Fibroblast of the conjunctiva (primary cell): ENCODE results near the gene PGRMC2.

Source experiments
- DNase-seq: peaks from one replicate; pipeline ENCODE4 v3.0.0-alpha.2; 2010; ENCODE audit warnings: low read depth

Gene PGRMC2

GRCh38 chr4:128298852-128299251, 11.2 kb upstream of the PGRMC2 start:
- DNase-seq, result no peak

GRCh38 chr4:128298146-128298758, 10.6 kb upstream of the PGRMC2 start:
- no peak for DNase-seq

GRCh38 chr4:128295255-128295654, 7.6 kb upstream of the PGRMC2 start:
- no peak for DNase-seq

- no peak for DNase-seq
Observed at GRCh38 chr4:128294464-128294863, 6.9 kb upstream of the PGRMC2 start.

GRCh38 chr4:128292349-128292748, 4.7 kb upstream of the PGRMC2 start:
- DNase-seq, result no peak

GRCh38 chr4:128291096-128291495, 3.5 kb upstream of the PGRMC2 start:
- no peak for DNase-seq

GRCh38 chr4:128290526-128290925, 2.9 kb upstream of the PGRMC2 start:
- no peak for DNase-seq

- DNase-seq, result no peak
Observed at GRCh38 chr4:128289523-128290158, 2.0 kb upstream of the PGRMC2 start.

- DNase-seq, result no peak
Observed at GRCh38 chr4:128288689-128289106, 1.1 kb upstream of the PGRMC2 start.

GRCh38 chr4:128287871-128288688, 467 bp upstream of the PGRMC2 start:
- DNase-seq, result peak; percentile 99

- peak; percentile 38 for DNase-seq
Observed at GRCh38 chr4:128286474-128287058, 1.0 kb downstream of the PGRMC2 start.

- DNase-seq, result peak; percentile 36
Observed at GRCh38 chr4:128285085-128285997, 2.3 kb downstream of the PGRMC2 start.

GRCh38 chr4:128284317-128284716, 3.3 kb downstream of the PGRMC2 start:
- no peak for DNase-seq

GRCh38 chr4:128283071-128283470, 4.5 kb downstream of the PGRMC2 start:
- DNase-seq, result no peak

GRCh38 chr4:128282516-128282915, 5.1 kb downstream of the PGRMC2 start:
- no peak for DNase-seq

- no peak for DNase-seq
Observed at GRCh38 chr4:128281354-128281753, 6.3 kb downstream of the PGRMC2 start.

GRCh38 chr4:128279624-128280225, 7.9 kb downstream of the PGRMC2 start:
- DNase-seq, result no peak

- no peak for DNase-seq
Observed at GRCh38 chr4:128277856-128278255, 9.8 kb downstream of the PGRMC2 start.

GRCh38 chr4:128275346-128275745, 12.3 kb downstream of the PGRMC2 start:
- DNase-seq, result no peak

GRCh38 chr4:128271551-128271950, 16.1 kb downstream of the PGRMC2 start:
- DNase-seq, result no peak

- no peak for DNase-seq
Observed at GRCh38 chr4:128268970-128269369, 18.6 kb downstream of the PGRMC2 start.
